HG03039 (cell line): ENCODE results near the gene MIEF1.
A peak's percentile ranks its signal among the peaks of the same experiment; 100 is the strongest.

ENCODE experiments used
- ATAC-seq: cut with Tn5 transposase; IDR thresholded peaks from one replicate; pipeline ENCODE4 v1.9.1; 2021; ENCODE audit warnings: mild to moderate bottlenecking, moderate library complexity; ENCODE audit not compliant: unreplicated experiment

Gene MIEF1

DNA sequence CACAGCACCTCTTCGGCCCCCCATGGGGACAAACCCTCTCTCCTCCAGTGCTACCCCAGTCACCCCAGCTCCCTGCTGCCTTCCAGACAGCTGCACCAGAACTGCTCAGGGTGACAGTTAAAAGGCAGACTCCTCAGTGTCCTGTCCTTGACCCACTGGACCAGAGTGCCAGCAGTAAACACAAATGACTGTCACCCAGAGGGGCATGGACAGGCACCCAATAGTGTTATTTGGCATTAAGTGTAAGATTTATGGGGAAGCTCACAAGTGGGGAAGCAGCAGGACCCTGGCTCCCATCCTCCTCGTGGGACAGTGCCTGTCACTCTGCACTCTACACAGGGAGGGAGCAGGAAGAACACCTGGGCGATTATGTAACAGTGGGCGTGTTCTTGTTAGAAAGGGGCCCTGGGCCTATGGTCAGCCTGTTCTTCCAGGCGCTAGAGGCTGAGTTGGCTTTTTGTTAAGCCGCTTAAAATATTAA, 25.4 kb downstream of the MIEF1 start:
- no peak for ATAC-seq

GRCh38 chr22:39528080-39528661, 26.1 kb downstream of the MIEF1 start:
- no peak for ATAC-seq

GRCh38 chr22:39528681-39529486, 26.8 kb downstream of the MIEF1 start:
- peak; percentile 25 for ATAC-seq

DNA sequence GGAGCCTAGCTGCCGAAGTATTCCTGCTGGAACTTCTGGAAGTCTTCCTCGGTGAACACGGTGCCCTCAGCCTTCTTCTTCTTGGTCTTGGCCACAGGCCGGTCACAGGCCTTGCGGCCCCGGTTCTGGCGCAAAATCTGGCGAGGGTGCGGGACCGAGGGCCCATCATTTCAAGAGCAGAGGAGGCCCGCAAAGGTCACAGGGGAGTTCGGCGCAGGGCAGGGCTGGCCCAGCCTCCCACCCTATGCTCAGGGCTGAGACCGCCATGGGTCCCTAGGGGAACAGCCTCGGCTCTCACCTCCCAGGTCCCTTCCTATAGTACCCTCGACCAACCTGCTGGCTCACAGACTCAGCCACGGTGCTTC, 27.4 kb downstream of the MIEF1 start:
- ATAC-seq, result no peak

DNA sequence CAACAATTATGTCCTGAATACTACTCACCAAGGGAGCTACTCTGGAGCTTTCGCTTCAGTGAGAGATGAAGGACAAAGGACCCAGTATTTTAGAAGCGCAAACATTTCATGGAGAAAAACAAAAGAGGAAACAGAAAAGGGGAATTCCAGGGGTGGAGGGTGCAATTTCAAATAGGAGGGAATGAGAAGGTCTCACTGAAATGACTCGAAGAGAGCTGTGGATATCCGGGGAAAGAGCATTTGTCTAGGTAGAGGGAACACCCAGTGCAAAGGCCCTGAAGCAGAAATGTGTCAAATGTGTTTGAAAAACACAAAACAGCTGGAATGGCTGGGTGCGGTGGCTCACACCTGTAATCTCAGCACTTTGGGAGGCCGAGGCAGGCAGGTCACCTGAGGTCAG, 28.0 kb downstream of the MIEF1 start:
- ATAC-seq, result no peak

DNA sequence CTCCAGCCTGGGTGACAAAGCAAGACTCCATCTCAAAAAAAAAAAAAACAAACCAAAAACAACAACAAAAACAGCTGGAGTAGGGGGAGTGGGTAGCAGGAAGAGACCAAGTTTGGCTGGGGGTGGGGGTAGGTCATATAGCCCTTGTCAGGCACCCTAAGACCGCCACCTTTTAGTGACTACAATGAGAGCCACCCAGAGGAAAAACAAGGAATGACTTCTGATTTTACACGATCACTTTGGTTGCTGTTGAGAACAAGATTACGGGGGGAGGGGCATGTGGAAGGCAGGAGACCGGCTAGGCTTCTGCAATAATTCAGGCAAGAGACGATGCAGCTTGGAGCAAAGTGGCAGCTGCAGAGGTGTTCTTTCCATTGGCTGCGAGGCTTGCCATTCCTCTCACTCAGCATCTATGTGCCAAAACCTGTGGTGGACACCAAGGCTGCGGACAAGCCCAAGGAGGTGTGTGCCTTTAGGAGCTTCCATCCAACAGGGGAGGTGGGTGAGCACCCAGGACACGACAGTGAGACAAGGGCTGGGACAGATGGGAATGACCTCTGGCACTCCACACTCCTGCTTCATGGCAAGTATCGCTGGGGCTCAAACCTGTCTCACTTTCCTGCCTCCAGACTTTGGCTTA, 28.7 kb downstream of the MIEF1 start:
- ATAC-seq, result no peak

GRCh38 chr22:39532215-39533073, 30.4 kb downstream of the MIEF1 start, which contains the start of gene RPS19BP1:
Gene RPS19BP1, minus strand, starts transcription at chr22:39532748. Its CDS starts 10 bp downstream, at chr22:39532738.
- ATAC-seq, result peak; percentile 66

DNA sequence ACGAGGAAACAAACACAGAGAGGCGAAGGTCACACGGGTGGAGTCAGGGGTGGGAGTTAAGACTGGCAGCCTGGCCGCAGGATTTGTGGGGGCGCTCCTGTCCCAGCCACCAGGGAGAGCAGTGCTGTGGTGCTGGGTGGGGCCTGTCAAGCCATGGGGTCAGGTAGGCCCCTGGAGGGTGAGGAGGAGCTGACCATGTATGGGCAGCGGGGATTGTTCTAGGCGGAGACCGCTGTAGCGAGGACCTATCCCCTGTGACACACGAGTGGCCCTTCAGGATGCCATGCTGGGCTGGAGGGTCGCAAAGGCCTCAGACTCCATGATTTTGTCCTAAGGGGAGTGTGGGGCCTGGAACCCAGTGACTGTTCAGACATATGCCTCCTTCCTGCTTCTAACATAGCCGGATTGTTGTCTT, 32.0 kb downstream of the MIEF1 start:
- ATAC-seq, result no peak

- no peak for ATAC-seq
These were observed 32.7 kb downstream of the MIEF1 start for GRCh38 chr22:39534591-39535356.

- no peak for ATAC-seq
These were observed 33.3 kb downstream of the MIEF1 start for GRCh38 chr22:39535357-39535725.

DNA sequence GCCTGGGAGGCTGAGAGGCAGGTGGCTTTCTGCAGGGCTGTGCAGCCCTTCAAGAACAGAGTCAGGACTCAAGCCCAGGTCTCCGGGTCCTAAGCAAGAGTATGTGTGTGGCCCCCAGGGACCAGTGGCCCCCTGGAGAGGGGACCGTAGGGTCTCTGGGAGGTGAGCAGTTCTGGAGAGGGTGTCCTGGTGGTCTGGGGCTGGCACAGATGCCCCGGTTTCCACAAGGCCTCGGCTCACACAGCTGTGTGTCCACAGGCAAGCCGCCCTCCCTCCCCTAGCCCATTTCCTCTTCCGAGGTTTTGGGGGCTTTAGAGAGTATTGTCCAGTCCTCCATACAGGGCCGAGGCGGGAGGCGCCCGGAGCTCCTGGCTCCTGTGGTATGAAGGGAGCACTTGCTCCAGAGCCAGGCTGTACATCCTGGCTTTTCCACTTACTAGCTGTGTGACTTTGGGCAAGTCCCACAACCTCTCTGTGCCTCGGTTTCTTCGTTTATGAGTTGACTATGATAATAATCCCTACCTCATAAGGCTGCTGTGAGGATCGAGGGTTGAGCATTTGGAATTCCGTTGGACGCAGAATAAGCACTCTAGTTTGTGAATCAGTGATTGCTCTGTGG, 33.9 kb downstream of the MIEF1 start:
- ATAC-seq, result no peak

DNA sequence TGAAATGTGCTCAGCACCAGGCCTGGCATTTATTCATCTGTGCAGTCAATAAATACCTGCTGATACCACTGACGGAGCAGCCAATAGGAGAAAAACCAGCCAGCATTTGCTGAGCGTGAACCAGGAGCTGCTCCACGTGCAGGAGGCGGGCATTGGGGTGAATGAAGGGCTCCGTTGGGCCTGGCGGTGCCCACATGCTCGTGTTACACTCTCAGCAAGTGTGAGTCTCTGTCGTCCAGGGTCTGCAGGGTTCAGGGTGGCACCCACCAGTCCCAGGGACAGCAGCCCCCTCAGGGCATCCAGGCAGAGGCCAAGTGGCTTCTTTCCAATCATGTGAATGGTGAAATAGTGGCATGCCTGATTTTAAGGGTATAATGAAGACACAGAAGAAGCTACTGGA, 34.6 kb downstream of the MIEF1 start:
- ATAC-seq, result no peak

- no peak for ATAC-seq
These were observed 35.9 kb downstream of the MIEF1 start for GRCh38 chr22:39537975-39538374.

DNA sequence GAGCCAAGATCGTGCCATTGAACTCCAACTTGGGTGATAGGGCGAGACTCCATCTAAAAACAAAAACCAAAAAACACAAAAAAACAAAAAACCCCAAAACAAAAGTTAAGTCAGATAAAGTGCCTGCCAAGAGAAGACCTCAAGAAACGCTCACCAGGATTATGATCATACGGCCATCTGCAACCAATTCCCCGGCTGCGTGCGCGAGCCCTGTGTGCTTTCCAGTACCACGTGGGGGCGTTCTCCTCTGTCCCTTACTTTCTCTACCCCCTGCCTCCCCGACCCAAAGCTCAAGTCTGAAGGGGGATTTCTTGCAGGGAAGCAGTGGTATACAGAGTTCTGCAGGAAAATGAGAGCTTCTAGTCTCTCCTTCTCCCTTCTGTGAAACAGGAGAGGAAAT, 41.0 kb downstream of the MIEF1 start:
- ATAC-seq, result no peak

DNA sequence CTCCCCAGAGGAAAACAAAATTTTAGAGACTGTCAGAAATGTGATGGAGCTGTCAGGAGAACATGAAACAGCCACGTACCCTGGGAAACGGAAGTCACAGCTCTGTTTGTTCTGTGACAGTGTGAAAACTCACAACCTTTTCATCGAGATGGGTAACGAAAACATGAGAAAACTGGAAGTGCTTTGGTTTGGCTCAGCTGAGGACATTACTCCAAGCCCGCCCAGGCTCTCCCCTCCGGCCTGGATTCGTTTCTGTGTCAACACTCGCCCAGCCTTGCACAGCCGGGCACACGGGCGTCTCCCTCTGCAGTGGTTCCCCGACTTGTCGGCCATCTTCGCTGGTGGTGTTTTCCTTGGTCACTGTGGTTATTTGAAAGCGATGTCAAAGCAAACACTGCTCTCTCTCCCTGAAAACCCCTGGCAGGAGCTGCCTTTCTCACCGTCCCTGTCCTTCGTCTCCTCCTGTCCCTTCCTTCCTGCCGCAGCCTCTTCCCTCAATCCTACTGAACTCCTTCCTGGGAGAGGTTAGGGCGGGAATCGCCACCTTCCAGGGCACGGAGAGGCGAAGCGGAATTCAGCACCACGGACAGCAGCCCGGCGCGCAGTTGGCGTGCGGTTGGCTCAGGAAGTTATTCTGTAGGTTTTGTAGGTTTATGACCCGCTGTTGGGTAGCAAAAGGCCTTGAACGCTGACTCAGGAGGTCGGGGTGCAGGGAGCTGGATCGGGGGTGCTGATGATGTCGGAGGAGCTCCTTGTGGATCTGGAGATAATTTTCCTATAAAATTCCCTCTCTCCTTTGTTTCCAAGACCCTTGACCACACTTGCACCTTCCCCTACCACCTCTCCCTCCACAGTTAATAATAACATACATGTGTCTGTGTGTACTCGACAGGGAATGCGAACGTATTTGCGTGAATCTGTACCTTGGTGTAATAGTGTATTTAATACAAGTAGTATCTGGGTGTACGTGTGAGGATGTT, 43.6 kb downstream of the MIEF1 start:
- ATAC-seq, result no peak

DNA sequence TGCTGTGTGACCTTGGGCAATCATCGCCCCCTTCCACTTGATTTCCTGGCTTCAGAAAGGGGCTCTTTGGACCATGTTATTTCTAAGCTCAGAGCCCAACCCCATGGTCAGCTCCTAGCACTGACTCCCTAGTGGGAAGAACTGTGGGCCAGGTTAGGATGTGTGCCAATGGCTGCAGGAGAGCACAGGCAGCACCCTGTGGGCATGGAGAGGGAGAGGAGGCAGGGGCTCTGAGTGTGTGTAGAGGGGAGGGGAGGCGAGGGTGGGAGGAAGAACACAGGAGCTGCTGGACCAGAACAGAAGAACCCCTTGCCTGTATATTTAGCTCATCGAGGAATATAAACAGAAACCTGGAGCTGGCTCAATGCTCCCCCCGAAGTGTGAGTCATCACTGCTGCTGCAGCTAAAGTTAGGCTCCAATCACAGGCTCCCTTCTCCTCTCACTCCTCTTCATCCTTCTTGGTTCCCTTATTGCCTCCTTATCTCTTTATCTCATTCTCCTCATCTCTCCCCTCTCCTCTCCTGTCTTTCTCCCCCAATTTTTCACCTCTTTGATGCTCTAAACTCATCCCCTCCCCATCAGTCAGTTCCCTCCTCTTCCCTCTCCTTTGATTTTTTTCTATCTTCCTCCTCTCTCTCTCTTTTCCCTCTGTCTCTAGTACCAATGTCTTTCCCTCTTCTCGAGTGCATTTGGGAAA, 44.9 kb downstream of the MIEF1 start:
- ATAC-seq, result no peak

DNA sequence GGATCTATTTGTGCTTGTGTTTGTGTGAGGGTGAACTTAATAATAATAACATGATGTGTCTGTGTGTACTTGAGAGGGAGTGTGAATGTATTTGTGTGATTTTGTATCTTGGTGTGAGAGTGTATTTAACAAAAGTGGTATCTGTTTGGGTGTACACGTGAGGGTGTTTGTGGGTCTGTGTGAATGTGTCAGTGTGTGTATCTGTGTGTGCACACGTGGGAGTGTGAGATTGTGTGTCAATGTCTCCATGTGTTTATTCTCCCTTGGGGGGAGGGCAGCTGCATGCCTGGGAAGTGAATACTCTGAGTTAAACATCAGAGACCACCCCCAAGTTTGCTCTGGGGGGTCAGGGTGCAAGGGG, 45.5 kb downstream of the MIEF1 start:
- ATAC-seq, result no peak

DNA sequence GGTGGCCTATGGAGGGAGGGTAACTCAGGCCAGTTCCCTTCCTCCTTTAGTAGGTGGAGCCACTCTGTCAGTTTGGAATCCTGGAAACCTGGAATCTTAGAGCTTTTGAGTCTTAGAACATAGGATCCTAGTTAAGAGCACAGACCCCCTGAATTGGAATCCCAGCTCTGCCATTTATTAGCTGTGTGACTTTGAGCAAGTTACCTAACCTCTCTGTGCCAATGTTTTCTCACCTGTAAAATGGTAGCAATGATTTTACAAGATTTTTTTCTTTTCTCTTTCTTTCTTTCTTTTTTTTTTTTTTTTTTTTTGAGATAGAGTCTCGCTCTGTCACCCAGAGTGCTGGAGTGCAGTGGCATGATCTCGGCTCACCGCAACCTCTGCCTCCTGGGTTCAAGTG, 51.3 kb downstream of the MIEF1 start:
- ATAC-seq, result no peak
